Lung (tissue), 12 donors: ENCODE measurements around the gene TMEM123. TPM values are rescaled to one million over a fixed set of nuclear protein-coding genes. Genes with fewer than 3 reads are reported as not detected.

Experiments used
- ATAC-seq: fragments of 200-7000 bp; cut with Tn5 transposase; one replicate; pipeline ENCODE4 v1.9.1; 2020; ENCODE audit warnings: moderate number of reproducible peaks; ENCODE audit not compliant: insufficient read depth, low FRiP score
- DNase-seq, 3 donors: peaks; one replicate each; pipeline ENCODE4 v3.0.0-alpha.2; 2013 to 2017
- H3K27ac ChIP-seq, 2 donors: one replicate each; pipeline ENCODE4 v1.5.1; 2013; ENCODE audit warnings: mild to moderate bottlenecking in 2 of 2, moderate library complexity in 2 of 2, control low read depth in 1 of 2, inconsistent platforms in 1 of 2, low read depth in 1 of 2, low read length in 1 of 2
- H3K27me3 ChIP-seq, 3 donors: one replicate each; pipeline ENCODE4 v1.5.1; 2013; ENCODE audit warnings: low read length in 2 of 3; ENCODE audit not compliant: control insufficient read depth in 3 of 3, insufficient read depth in 3 of 3
- H3K36me3 ChIP-seq, 4 donors: one replicate each; pipeline ENCODE4 v1.5.1; 2013; ENCODE audit warnings: low read length in 4 of 4, mild to moderate bottlenecking in 1 of 4, moderate library complexity in 1 of 4; ENCODE audit not compliant: control insufficient read depth in 4 of 4, insufficient read depth in 4 of 4
- H3K4me1 ChIP-seq, 5 donors: one replicate each; pipeline ENCODE4 v1.5.1; 2013; ENCODE audit warnings: low read length in 5 of 5, mild to moderate bottlenecking in 2 of 5, moderate library complexity in 1 of 5; ENCODE audit not compliant: control insufficient read depth in 5 of 5, insufficient read depth in 5 of 5
- H3K4me3 ChIP-seq: one replicate; pipeline ENCODE4 v1.5.1; 2013; ENCODE audit warnings: mild to moderate bottlenecking, control low read depth, moderate library complexity
- H3K9ac ChIP-seq, 2 donors: one replicate each; pipeline ENCODE4 v1.5.1; 2013; ENCODE audit warnings: low read length in 2 of 2, control low read depth in 1 of 2; ENCODE audit not compliant: insufficient read depth in 1 of 2
- H3K9me3 ChIP-seq, 4 donors: one replicate each; pipeline ENCODE4 v1.5.1; 2013; ENCODE audit warnings: low read length in 3 of 4, mild to moderate bottlenecking in 1 of 4, moderate library complexity in 1 of 4; ENCODE audit not compliant: control insufficient read depth in 4 of 4, insufficient read depth in 3 of 4
- WGBS, 2 donors: extraction: QIAGEN DNeasy Blood & Tissue Kit; methylation state at CpG; one replicate each; pipeline ENCODE4 v1.1.7; 2013; 5-methylcytosine and 5-hydroxymethylcytosine counted together
- polyA plus RNA-seq, 2 donors: library from polyadenylated mRNA; stranded (reverse); fragments of 200-250 nt; gene quantifications; one replicate each; pipeline ENCODE4 v1.2.1, GENCODE V29; 2013
- total RNA-seq, 2 donors: library from RNA; depleted of rRNA in 1 of 2; stranded (reverse); fragments of >200 nt in 1 of 2; gene quantifications; one replicate each; pipeline ENCODE4 v1.2.1, GENCODE V29; 2014 to 2021
- TF ChIP-seq, protein P1 (sequence below): IDR thresholded peaks from 2 replicates; pipeline ENCODE4 v1.5.1; 2012; ENCODE audit warnings: mild to moderate bottlenecking; ENCODE audit errors: control extremely low read depth, extremely low read depth
- donor health status: control.
- donor health status: control.
- donor health status: Bipolar disorder and iron deficiency.
- donor health status: healthy.
- donor health status: DM: yes; HTN: yes; CAD: no.

TMEM123 gene
- total and polyA plus RNA-seq, 4 donors, result 53.6 to 245 (median 100) TPM

DNA sequence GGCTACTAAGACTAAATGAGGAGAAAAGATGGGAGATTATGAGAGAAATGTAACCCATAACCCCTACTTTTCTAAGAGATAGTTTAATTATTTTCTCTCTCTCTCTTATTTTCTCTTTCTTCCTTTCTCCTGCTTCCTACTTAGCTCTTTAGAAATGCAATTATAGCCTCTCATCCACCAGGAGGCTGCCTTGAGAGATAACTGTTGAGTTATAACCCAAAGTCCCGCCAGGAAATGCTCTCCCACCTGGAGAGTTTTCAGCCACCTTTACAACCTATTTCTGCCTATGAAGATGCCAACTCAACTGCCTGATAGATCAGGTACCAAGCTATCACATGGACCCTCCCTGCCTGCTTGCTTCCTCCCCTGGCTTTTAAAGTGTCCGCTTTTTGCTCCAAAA lies 34.0 kb upstream of the TMEM123 start:
- Histone ChIP-seq H3K36me3 (no peaks in the 10 kb centered on the region), H3K27me3 (no peaks in the 10 kb centered on the region), H3K4me1 (peaks cover 0 to 2% (median 0%) of the 10 kb centered on the region in 5 donors), H3K9ac (no peak overlapping the region), H3K9me3 (no peaks in the 10 kb centered on the region), H3K4me3 (no peak overlapping the region), H3K27ac (no peak overlapping the region)
- TF ChIP-seq, protein P1, sequence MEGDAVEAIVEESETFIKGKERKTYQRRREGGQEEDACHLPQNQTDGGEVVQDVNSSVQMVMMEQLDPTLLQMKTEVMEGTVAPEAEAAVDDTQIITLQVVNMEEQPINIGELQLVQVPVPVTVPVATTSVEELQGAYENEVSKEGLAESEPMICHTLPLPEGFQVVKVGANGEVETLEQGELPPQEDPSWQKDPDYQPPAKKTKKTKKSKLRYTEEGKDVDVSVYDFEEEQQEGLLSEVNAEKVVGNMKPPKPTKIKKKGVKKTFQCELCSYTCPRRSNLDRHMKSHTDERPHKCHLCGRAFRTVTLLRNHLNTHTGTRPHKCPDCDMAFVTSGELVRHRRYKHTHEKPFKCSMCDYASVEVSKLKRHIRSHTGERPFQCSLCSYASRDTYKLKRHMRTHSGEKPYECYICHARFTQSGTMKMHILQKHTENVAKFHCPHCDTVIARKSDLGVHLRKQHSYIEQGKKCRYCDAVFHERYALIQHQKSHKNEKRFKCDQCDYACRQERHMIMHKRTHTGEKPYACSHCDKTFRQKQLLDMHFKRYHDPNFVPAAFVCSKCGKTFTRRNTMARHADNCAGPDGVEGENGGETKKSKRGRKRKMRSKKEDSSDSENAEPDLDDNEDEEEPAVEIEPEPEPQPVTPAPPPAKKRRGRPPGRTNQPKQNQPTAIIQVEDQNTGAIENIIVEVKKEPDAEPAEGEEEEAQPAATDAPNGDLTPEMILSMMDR, result no peak
- 97 to 98% methylated on average over 2 of the region's 2 CpGs for WGBS, 2 donors
- no peak for DNase-seq
- ATAC-seq, result no peak

DNA sequence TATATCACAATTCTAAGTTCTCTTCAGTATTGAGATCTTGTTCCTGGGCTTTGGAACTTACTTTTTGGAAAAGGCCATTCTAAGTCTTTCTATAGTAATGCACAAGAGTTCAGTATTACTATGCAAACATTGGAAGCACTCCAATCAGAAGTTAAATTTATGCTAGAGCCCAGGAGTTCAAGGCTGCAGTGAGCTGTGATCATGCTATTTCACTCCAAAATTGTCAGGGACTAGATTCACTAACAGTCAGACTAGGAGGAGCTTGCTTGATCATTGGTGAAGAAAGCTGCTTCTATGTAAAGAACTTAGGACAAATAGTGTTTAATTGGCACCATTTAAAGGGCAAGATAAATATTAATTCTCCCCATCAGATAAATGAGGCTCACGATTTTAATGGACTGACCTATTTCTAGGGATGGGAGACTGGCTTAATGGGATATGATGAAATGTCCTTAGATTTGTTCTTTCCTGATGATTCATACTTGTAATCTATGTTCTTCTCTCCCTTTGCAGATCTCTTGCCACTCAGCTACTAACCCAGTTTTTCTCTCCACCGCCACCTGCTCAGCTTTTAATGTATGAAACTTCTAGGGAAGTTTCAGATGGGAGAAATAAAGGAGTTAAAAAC lies 32.6 kb upstream of the TMEM123 start:
- no peak for DNase-seq
- no peaks in the 10 kb centered on the region for H3K9me3 ChIP-seq

DNA sequence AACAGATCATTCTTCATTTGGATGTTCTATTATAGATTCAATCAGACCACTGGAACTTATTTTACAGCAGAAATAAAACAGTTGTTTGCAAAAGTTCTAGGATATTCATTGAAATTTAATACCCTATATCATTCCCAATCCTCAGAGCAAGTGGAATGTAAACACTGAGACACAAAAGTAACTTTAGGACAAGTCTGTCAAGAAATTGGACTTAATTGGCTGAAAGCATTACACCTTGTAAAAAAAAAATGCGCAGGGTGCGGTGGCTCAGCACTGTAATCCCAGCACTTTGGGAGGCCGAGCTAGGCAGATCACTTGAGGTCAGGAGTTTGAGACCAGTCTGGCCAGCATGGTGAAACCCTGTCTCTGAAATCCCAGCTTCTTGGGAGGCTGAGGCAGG lies 29.9 kb upstream of the TMEM123 start:
- no peaks in the 10 kb centered on the region for H3K9me3 ChIP-seq
- H3K27me3 ChIP-seq, result no peaks in the 10 kb centered on the region
- WGBS, 2 donors, result 55 to 67% methylated on average over 3 of the region's 3 CpGs
- no peaks in the 10 kb centered on the region for H3K36me3 ChIP-seq
- H3K4me1 ChIP-seq, result peaks cover 0 to 2% (median 0%) of the 10 kb centered on the region in 5 donors
- no peak overlapping the region for H3K9ac ChIP-seq
- ATAC-seq (no peak), DNase-seq (no peak)
- H3K27ac ChIP-seq, result no peak overlapping the region
- TF ChIP-seq, protein P1, result no peak
- no peak overlapping the region for H3K4me3 ChIP-seq

More for the DNA sequence above, 32.6 kb upstream of the TMEM123 start:
- H3K4me1 ChIP-seq, result peaks cover 0 to 2% (median 0%) of the 10 kb centered on the region in 5 donors
- H3K27me3 ChIP-seq, result no peaks in the 10 kb centered on the region
- no peak overlapping the region for H3K27ac ChIP-seq
- TF ChIP-seq, protein P1, result no peak
- no peak overlapping the region for H3K4me3 ChIP-seq
- ATAC-seq, result no peak
- WGBS, 2 donors, result 86 to 93% methylated on average over 2 of the region's 2 CpGs
- H3K36me3 ChIP-seq, result no peaks in the 10 kb centered on the region
- H3K9ac ChIP-seq, result no peak overlapping the region

DNA sequence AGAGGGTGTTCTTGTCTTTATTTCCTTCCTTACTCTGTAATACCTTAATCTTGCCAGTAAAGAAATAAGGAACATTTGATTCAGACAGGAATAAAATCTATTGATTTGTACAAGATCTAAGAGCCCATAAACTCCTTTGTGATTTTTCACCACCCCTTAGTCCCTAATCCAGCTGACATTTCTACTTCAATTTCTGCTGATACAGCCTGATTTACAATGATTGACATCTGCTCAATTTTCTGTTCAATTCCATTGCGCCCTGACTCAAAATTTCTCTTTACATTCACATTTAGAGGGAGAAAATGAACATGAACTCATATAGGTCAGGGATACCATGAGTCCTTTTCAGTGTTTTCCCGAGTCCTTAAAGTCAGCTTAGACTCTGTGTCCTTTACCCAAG lies 27.2 kb upstream of the TMEM123 start:
- no peak overlapping the region for H3K27ac ChIP-seq
- peaks cover 0 to 5% (median 2%) of the 10 kb centered on the region in 5 donors for H3K4me1 ChIP-seq
- DNase-seq (no peak), ATAC-seq (no peak)
- H3K27me3 ChIP-seq, result no peaks in the 10 kb centered on the region
- WGBS, 2 donors, result 97 to 98% methylated on average over 2 of the region's 2 CpGs
- no peak overlapping the region for H3K4me3 ChIP-seq
- no peaks in the 10 kb centered on the region for H3K36me3 ChIP-seq
- H3K9ac ChIP-seq, result no peak overlapping the region
- TF ChIP-seq, protein P1, result no peak
- no peaks in the 10 kb centered on the region for H3K9me3 ChIP-seq
